Measurements from ENCODE around the gene ZNF81. TPM values are rescaled to one million over a fixed set of nuclear protein-coding genes. Genes with fewer than 3 reads are reported as not detected.

The ZNF81 gene
- total and polyA plus RNA-seq, 2 of the 4 experiments (the other 2 are of a cell fraction) = 2.1 to 4.5 TPM

DNA sequence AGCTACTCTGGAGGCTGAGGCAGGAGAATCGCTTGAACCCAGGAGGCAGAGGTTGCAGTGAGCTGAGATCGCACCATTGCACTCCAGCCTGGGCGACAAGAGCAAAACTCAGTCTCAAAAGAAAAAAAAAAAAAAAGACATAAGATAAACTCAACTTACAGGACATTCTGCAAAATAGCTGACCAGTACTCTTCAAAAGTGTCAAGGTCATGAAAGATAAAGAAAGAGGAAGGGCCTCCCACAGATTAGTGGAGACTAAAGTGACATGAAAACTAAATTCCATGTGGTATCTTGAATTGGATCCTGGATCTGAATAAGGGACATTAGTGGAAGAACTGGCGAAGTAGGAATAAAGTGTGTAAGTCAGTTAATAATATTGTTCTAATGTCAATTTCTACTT, 103.7 kb downstream of the ZNF81 start:
- H2BK5ac ChIP-seq (ENCODE audit: low read depth, low read length, poor library complexity, severe bottlenecking) = no peak overlapping the region
- H3K23ac ChIP-seq (ENCODE audit: low read depth, low read length) = no peak overlapping the region
- H3K27me3 ChIP-seq (ENCODE audit: control insufficient read depth, insufficient read depth, low read length) = no peaks in the 10 kb centered on the region
- WGBS, 2 experiments (ENCODE audit: extremely low coverage in 2 of 2, insufficient read length in 1 of 2) = no CpG with 5 or more reads among the region's 4 CpGs
- H2AFZ ChIP-seq (replicated peaks; ENCODE audit: low read length, poor library complexity) = no peak overlapping the region
- ChIA-PET POLR2A (ENCODE audit: unreplicated experiment) (no interaction called here), CTCF (no interaction called here)
- no peak overlapping the region for H3K9ac ChIP-seq (ENCODE audit: low read depth, low read length)
- H3K18ac ChIP-seq (ENCODE audit: low read depth, low read length) = no peak overlapping the region
- no peak overlapping the region for H3K14ac ChIP-seq (replicated peaks; ENCODE audit: low read depth, low read length)
- no peak for TF ChIP-seq RCOR1 (IDR thresholded peaks at IDR 0.05; ENCODE audit: insufficient replicate concordance, low read length)
- no peak for TF ChIP-seq MXI1 (IDR thresholded peaks at IDR 0.05; ENCODE audit: borderline replicate concordance, low read depth, low read length)
- no peak for TF ChIP-seq SMC3 (IDR thresholded peaks at IDR 0.05; ENCODE audit: low read depth, low read length)
- TF ChIP-seq BHLHE40 (IDR thresholded peaks at IDR 0.05; ENCODE audit: low read depth, low read length) = no peak
- TF ChIP-seq MAZ (IDR thresholded peaks at IDR 0.05; ENCODE audit: borderline replicate concordance, low read depth, low read length) = no peak
- TF ChIP-seq, protein P1, sequence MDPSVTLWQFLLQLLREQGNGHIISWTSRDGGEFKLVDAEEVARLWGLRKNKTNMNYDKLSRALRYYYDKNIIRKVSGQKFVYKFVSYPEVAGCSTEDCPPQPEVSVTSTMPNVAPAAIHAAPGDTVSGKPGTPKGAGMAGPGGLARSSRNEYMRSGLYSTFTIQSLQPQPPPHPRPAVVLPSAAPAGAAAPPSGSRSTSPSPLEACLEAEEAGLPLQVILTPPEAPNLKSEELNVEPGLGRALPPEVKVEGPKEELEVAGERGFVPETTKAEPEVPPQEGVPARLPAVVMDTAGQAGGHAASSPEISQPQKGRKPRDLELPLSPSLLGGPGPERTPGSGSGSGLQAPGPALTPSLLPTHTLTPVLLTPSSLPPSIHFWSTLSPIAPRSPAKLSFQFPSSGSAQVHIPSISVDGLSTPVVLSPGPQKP (IDR thresholded peaks at IDR 0.05; ENCODE audit: borderline replicate concordance, low read depth, low read length) = no peak
- TF ChIP-seq NFE2L2 (IDR thresholded peaks at IDR 0.05; ENCODE audit: low read depth, low read length) = no peak
- TF ChIP-seq, protein P2, sequence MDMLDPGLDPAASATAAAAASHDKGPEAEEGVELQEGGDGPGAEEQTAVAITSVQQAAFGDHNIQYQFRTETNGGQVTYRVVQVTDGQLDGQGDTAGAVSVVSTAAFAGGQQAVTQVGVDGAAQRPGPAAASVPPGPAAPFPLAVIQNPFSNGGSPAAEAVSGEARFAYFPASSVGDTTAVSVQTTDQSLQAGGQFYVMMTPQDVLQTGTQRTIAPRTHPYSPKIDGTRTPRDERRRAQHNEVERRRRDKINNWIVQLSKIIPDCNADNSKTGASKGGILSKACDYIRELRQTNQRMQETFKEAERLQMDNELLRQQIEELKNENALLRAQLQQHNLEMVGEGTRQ (IDR thresholded peaks at IDR 0.05; ENCODE audit: low read depth, low read length) = no peak
- TF ChIP-seq POLR2A (IDR thresholded peaks at IDR 0.05; ENCODE audit: low read depth, low read length) = no peak
- TF ChIP-seq CHD1 (IDR thresholded peaks at IDR 0.05; ENCODE audit: low read depth, low read length) = no peak
- no peak for TF ChIP-seq RFX5 (IDR thresholded peaks at IDR 0.05; ENCODE audit: low read depth, low read length)
- TF ChIP-seq, protein P3, sequence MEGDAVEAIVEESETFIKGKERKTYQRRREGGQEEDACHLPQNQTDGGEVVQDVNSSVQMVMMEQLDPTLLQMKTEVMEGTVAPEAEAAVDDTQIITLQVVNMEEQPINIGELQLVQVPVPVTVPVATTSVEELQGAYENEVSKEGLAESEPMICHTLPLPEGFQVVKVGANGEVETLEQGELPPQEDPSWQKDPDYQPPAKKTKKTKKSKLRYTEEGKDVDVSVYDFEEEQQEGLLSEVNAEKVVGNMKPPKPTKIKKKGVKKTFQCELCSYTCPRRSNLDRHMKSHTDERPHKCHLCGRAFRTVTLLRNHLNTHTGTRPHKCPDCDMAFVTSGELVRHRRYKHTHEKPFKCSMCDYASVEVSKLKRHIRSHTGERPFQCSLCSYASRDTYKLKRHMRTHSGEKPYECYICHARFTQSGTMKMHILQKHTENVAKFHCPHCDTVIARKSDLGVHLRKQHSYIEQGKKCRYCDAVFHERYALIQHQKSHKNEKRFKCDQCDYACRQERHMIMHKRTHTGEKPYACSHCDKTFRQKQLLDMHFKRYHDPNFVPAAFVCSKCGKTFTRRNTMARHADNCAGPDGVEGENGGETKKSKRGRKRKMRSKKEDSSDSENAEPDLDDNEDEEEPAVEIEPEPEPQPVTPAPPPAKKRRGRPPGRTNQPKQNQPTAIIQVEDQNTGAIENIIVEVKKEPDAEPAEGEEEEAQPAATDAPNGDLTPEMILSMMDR (conservative IDR thresholded peaks at IDR 0.05; ENCODE audit: low read depth, low read length) = no peak
- TF ChIP-seq CEBPB (IDR thresholded peaks at IDR 0.05; ENCODE audit: low read depth, low read length) = no peak
- no peak overlapping the region for H4K8ac ChIP-seq (ENCODE audit: low read depth in 2 of 2, low read length in 2 of 2)
- H4K5ac ChIP-seq (ENCODE audit: low read depth, low read length) = no peak overlapping the region
- no peak overlapping the region for H4K91ac ChIP-seq (ENCODE audit: insufficient read depth, low read depth, low read length)
- no peak for ATAC-seq (ENCODE audit: low read depth)
- dilution Hi-C loops (cut with HindIII; ENCODE audit: low sequenced_read_pairs, unreplicated experiment) (no loop called here), in situ Hi-C loops (cut with MboI; ENCODE audit: low sequenced_read_pairs) (no loop called here), intact Hi-C loops (cut with micrococcal nuclease) (no loop called here)
- no peak overlapping the region for H3K56ac ChIP-seq (ENCODE audit: extremely low read depth, insufficient read depth, low read length)
- no TSS peak for BruUV-seq (replicated peaks)
- H2BK120ac ChIP-seq (ENCODE audit: low read depth, low read length) = no peak overlapping the region
- H3K4me2 ChIP-seq (ENCODE audit: low read depth, low read length) = no peak overlapping the region
- no peak overlapping the region for H2AK5ac ChIP-seq (ENCODE audit: low read depth, low read length)
- no peak for DNase-seq
- no peaks in the 10 kb centered on the region for H4K20me1 ChIP-seq (ENCODE audit: insufficient read depth, low read length)
- no peak overlapping the region for H3K27ac ChIP-seq (ENCODE audit: insufficient read depth, low read length)
- H2BK20ac ChIP-seq (ENCODE audit: low read depth, low read length) = no peak overlapping the region
- no peak overlapping the region for H3K4ac ChIP-seq (ENCODE audit: low read depth, low read length)
- H3K4me1 ChIP-seq (ENCODE audit: control insufficient read depth, insufficient read depth, low read length) = no peaks in the 10 kb centered on the region
- H3K4me3 ChIP-seq (ENCODE audit: insufficient read depth, low read depth, low read length) = no peak overlapping the region
- no peaks in the 10 kb centered on the region for H3K36me3 ChIP-seq (ENCODE audit: control insufficient read depth, insufficient read depth, low read length)
- no peaks in the 10 kb centered on the region for H3K79me1 ChIP-seq (ENCODE audit: low read depth in 1 of 2, low read length in 2 of 2)
- no peak overlapping the region for H2AK9ac ChIP-seq (replicated peaks; ENCODE audit: low read depth, low read length, poor library complexity)
- no peaks in the 10 kb centered on the region for H3K9me3 ChIP-seq (ENCODE audit: control insufficient read depth, insufficient read depth, low read length)
- no peak overlapping the region for H2BK15ac ChIP-seq (ENCODE audit: low read depth, low read length)
- no peaks in the 10 kb centered on the region for H3K9me1 ChIP-seq (ENCODE audit: insufficient read depth, low read length)
